Measurements from ENCODE around the gene PCNT.

Gene PCNT, protein sequence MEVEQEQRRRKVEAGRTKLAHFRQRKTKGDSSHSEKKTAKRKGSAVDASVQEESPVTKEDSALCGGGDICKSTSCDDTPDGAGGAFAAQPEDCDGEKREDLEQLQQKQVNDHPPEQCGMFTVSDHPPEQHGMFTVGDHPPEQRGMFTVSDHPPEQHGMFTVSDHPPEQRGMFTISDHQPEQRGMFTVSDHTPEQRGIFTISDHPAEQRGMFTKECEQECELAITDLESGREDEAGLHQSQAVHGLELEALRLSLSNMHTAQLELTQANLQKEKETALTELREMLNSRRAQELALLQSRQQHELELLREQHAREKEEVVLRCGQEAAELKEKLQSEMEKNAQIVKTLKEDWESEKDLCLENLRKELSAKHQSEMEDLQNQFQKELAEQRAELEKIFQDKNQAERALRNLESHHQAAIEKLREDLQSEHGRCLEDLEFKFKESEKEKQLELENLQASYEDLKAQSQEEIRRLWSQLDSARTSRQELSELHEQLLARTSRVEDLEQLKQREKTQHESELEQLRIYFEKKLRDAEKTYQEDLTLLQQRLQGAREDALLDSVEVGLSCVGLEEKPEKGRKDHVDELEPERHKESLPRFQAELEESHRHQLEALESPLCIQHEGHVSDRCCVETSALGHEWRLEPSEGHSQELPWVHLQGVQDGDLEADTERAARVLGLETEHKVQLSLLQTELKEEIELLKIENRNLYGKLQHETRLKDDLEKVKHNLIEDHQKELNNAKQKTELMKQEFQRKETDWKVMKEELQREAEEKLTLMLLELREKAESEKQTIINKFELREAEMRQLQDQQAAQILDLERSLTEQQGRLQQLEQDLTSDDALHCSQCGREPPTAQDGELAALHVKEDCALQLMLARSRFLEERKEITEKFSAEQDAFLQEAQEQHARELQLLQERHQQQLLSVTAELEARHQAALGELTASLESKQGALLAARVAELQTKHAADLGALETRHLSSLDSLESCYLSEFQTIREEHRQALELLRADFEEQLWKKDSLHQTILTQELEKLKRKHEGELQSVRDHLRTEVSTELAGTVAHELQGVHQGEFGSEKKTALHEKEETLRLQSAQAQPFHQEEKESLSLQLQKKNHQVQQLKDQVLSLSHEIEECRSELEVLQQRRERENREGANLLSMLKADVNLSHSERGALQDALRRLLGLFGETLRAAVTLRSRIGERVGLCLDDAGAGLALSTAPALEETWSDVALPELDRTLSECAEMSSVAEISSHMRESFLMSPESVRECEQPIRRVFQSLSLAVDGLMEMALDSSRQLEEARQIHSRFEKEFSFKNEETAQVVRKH (N-terminal part only)
- 67.1 to 132 reads per million in 2 experiments for total RNA-seq

DNA sequence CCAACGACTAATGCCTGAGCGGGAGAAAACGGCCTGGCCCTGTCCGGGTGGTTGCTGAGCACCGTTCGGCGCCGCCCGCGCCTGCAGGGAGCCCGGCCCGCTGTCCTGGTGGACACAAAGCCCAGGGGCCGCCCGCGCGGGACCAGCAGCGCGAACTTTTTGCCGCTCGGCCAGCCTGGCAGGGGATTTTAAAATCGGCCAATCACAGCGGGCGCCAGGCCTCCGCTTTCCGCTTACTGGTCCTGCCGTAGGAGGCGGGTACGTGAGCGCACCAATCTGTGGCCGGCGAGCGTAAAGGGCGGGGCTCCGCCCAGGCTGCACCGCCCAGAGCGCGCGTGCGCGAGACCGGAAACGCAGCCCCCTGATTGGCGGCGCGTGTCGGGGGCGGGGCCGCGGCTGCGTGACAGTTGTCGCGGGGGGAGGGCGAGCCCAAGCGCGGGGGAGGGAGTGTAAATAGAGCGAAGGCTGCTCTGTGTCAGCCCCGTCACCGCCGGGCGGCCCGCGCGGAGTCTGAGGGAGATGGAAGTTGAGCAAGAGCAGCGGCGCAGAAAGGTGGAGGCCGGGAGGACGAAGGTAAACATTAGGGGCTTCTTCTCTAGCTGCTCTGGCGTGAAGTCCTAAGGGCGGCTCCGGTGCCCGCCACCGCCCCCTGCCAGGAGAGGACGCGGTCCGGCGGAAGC, at the start of gene PCNT, which contains the start of gene C21orf58:
Gene PCNT, plus strand, starts transcription at position 447 of the 680 bp plus-strand sequence. Its CDS starts 73 bp downstream, at position 520.
Gene C21orf58, minus strand, starts transcription at position 161 of the 680 bp plus-strand sequence. CDS start 1,132 bp downstream, outside the sequence.
- peak; percentile 96 for DNase-seq (ENCODE audit: low read depth)

DNA sequence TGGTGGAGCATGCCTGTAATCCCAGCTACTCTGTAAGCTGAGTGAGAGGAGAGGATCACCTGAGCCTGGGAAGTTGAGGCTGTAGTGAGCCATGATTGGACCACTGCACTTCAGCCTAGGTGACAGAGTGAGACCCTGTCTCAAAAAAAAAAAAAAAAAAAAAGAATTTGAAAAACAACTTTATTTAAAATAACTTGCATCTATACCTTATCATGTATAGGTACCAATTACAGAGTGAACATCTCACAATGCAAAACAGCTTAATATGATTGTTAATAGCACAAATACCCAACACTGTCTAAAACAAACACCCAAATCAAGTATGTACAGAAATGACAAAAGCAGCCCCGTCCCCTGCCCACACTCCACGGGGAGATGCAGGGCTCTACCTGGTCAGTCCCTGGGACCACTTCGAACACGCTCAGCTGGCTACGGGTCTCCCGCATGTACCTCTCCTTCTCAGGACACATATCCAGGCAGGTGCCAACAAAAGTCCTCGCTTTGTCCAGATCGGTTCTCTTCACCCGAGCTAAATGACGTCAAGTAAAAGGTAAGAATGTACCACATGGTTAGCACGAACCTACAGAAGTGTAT, 49.1 kb upstream of the PCNT start:
- no peak for DNase-seq (ENCODE audit: low read depth)

DNA sequence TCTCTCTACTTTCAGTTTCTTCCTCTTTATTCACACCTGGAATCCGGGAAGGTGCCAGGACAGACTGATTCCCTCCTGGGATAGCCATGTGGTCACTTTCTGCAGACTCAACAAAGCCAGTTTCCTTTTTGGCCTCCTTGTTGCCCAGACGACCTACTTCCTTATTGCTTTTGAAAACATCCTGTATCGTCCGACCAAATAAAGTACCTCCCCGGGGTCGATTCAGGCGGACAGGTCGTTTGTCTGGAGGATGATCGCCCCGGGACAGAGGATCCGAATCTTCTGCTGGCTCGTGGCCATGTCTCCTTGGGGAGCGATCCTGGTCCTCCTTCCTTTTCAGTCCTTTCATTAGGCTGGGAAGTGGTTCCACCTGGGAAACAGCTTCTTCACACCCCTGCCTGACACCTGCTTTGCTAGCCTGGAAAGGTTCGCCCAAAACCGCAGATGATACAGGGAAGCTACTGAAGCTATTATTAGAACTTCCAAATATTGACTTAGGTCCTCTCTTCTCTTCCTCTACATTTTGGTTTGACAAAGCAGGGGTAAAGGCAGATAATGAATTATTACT, 39.8 kb upstream of the PCNT start:
- no peak for DNase-seq (ENCODE audit: low read depth)

DNA sequence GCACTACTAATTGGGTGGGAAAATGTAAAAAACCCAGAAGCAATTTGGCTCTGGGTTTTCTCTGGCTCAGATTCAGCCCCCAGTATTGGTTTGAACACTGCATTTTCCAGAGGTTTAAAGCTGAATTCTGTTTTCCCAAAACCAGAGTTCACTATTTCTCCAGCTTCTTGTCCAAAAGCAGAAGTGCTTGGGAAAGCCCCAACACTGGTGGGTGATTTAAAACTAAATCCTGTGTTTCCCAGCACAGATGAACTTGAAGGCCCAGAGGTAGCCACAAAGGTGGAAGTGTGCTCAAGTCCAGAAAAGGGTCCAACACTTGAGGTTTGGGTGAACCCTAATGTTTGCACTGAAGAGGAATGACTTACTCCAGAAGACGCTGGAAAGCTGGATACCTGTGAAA, 39.2 kb upstream of the PCNT start:
- no peak for DNase-seq (ENCODE audit: low read depth)

DNA sequence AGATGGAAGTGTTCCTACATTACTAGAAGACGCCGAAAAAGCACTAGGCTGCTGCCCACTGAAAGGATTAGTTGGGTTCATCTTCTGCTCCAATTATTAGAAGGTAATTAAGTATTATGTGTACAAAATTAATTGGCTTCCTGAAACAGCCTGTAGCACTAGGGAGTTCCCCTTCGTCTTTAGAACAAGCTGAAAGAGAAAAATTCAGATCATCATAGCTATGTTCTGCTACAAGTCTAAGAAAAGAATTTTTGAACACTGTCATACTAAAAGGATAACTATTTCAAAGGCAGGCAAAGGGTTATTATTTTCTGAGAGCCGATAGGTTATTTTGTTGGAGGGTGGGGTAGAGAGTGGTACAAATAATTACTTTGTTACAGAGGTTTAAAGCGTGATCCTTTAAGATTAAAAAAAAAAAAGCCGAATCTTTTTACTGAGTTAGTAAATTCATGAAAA, 38.7 kb upstream of the PCNT start, which contains the start of gene MCM3AP:
Gene MCM3AP, minus strand, starts transcription at position 406 of the 456 bp plus-strand sequence. Its CDS starts 325 bp downstream, at position 81.
- no peak for DNase-seq (ENCODE audit: low read depth)

DNA sequence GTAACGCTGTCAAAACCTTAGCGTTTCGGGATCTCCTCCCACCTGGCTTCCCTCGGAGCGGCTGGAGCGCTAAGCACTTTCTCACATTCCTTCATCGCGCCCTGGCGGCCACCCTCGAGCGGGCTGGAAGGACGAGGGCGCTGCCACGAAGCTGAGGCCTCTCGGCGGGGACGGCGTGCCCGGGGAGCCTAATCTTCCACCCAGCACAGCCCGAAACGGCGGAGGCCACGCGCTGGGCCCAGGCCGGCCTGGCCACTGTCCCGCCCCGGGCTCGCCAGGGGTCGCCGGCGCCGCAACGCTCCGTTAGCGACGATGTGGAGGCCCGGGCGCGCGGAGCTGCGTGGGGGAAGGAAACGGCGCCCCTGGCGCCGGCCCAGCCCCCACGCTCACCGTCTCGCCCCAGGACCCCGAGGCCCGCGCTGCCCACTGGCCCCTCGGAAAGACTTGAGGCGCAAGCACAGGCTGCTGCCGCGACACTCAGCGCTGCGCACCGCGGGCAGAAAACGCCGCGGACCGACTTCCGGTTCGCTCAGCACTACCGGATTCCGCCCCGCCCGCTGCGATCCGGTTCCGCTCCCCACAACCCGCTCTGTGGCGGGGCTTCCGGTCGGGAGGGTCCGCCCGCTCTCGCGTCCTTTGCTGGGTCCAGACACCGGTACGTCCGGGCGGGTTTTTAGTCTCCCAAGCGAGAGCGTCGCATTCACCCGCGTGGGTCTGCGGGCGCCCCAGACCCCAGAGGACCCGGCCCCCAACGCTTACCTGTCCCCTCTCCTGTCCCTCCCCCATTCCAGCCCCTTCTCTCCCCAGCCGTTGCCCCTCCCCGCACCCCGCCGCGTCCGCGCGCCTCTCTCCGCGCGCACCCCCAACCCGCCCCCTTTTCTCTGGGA, 38.0 kb upstream of the PCNT start, which contains the start of gene YBEY:
Gene YBEY, plus strand, starts transcription at position 582 of the 887 bp plus-strand sequence. CDS start 572 bp downstream, outside the sequence.
- DNase-seq (ENCODE audit: low read depth): peak; percentile 67

DNA sequence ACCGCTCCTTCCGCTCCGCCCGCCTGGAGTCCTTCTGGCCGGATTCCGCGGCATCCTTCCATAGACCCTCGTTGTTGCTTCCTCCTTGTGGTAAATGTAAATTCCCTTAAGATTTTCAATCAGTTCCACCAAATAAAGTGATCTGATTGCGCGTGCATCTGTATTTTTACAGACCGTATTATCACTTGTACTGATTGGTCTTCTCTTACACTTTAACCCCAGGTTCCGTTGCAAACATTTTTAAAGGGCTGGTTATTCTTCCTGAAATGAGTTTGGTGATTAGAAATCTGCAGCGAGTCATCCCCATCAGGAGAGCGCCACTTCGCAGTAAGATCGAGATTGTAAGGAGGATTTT, 37.3 kb upstream of the PCNT start:
- DNase-seq (ENCODE audit: low read depth): no peak

DNA sequence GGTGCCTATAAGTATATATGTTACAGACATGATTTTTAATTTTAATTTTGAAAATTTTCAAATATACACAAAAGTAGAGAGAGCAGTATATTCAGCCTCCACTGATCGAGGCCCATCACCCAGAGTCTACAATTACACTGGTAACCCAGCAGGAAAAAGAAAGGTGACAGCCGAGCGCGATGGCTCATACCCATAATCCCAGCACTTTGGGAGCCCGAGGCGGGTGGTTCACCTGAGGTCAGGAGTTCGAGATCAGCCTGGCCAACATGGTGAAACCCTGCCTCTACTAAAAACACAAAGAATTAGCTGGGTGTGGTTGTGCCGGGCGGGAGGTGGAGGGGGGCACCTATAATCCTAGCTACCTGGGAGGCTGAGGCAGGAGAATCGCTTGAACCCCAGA, 36.4 kb upstream of the PCNT start:
- DNase-seq (ENCODE audit: low read depth): no peak

DNA sequence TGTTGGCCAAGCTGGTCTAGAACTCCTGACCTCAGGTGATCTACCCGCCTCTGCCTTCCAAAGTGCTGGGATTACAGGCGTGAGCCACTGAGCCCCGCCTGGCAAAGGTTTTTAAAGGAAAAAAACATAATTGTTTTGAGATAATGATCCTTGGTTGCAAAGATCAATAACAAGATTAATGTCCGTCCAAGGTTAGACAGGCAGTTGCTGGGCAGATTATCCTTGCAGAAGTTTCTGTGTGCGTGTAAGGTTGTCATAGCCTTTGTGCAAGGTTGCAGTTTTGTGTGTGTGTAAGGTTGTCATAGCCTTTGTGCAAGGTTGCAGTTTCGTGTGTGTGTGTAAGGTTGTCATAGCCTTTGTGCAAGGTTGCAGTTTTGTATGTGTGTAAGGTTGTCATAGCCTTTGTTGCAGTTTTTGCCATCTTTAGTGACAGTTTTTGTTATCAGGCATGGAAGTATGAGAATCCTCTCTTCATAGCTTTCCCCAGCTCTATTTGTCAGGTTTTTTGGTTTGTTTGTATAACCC, 34.2 kb upstream of the PCNT start:
- DNase-seq (ENCODE audit: low read depth): no peak

DNA sequence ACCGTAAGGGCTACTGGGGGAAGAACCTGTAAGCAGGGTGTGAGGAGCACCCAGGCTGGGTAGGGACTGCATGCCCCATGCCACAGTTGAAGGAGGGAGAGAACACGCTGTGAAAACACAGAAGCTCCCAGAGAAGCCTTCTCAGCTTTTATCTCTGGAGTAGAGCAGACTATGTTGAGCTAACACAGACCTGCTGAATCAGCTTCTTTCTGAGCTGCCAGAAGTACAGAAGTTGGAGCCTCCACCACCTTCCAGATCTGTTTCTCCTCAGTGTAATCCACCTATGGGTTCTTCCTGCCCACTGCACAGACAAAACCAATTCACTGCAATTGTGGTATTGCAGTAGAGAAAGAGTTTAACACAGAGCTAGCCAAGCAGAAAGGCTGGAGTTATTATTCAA, 32.4 kb upstream of the PCNT start:
- DNase-seq (ENCODE audit: low read depth): no peak

DNA sequence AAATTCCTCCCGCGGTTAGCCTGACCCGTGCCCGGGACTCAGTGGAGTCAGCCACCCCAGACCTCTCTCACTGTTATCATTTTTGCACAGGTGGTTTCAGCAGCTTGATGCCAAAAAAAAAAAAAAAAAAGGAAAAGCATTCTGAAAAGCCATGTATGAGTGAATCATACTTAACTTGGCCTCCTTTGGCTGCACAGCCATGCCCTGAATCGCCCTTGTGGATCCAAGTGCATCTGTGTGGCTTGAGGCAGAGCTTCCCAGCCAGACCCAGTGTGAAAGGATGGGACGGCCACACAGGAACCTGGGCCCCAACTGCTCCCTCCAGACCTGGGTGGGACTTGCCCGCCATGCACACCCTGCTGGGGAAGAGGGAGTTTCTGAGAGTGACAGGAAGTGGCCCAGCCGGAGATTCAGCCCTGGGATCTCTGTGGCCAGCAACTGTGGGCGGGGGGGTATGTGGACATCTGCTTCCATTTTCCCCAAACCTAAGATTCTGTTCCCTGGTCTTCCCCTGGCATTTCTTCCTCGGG, 29.2 kb upstream of the PCNT start:
- DNase-seq (ENCODE audit: low read depth): no peak

DNA sequence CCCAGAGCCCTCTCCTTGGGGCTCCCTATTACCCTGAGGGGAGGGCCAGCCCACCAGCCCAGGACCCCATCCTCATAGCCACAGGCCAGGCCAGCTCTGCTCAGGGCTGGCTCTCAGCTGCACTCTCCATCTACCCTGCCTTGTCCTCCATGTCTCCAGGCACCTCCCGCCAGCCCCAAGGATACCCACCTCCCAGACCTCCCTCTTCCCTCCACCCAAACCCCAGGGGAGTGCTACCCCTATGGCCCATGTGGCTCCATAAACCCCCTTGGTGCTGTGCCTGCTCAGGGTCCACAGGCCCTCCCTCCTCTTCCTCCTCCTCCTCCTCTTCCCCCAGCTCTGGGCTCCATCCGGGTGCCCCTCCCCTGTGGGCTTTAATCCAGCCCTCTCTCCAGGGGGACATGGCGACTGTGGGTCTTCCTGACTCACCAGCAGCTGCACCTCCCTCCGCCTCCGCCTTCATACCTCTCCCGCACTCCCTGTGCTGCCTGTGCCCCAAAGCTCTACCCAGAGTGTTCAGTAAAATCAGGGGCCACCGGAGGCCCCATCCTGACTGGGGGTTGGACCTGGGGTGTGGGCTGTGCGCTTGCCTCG, 28.7 kb upstream of the PCNT start:
- no peak for DNase-seq (ENCODE audit: low read depth)

DNA sequence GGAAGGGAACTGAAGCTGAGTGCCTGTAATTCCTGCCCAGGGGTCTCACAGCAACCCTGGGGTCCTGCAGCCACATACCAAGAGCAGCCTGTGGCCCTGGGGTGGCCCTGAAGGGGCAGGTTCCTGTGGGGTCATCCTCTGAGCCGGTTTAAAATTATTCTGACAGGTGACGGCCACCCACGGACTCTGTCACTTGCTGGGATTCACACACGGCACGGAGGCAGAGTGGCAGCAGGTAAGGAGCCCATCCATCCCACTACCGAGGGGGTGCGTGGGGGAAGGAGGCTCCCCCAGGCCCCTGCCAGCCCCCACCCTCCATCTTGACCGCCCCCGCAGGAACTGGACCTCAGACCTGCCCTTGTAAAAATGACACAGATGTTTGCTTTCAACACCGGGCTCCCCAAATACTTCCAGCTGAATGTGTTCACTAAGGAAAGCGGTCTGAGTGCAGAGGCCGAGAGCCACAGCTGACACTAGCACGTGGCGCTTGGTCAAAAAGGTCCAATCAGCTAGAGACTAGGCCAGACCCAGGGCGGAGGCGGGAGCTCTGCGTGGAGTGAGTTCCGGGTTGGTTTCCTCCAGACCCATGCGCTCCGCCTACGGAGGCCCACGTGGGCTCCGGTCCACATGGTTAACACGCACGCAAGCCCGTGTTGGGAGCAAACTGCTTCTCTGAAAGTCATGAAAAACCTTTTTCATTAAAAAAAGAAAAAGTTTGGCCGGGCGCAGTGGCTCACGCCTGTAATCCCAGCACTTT, 27.8 kb upstream of the PCNT start:
- DNase-seq (ENCODE audit: low read depth): peak; percentile 9

DNA sequence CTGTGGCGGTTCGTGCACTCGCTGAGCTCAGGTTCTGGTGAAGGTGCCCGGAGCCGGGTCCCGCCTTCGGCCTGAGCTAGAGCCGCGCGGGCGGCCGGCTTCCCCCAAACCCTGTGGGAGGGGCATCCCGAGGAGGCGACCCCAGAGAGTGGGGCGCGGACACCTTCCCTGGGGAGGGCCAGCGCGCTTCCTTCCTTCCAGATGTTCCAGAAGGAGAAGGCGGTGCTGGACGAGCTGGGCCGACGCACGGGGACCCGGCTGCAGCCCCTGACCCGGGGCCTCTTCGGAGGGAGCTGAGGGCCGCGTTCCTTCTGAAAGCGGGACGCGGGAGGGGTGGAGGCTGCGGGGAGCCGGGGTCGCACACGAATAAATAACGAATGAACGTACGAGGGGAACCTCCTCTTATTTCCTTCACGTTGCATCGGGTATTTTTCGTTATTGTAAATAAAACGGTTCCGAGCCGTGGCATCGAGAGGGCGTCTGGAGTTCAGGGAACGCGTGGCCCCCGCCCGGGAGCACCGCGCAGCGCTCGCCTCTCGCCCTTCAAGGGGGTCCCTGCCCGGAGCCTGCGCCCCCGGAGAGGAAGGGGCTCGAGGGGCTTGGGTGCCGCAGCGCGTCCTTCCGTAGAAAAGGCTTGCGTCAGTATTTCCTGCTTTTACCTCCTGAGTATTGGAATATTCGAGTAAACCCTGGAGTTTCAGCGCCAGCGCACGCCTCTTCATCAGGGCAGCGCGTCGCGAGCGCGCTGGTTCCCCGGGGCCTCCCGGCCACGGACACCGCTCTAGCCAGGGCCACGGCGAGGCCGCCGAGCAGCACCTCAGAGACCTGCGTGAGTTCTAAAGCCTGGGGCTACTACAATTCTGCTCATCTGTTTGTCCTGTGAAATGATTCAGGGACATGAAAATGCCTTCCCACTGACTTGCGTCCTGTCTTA, 26.4 kb upstream of the PCNT start:
- DNase-seq (ENCODE audit: low read depth): no peak

DNA sequence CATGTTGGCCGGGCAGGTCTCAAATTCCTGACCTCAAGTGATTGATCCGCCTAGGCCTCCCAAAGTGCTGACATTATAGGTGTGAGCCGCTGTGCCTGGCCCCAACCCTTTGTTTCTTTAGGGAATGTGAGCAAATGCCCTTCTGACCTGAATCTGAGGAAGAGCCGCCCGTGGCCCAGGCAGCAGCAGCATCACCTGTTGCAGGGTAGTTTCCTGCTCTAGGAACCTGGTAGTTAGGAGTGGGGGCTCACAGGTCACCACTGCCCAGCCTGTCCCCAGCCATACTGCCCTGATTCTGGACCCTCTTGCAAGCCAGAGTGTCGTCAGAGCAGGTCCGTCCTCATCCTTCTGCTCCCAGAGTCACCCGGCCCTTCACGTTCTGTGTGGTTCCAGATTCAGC, 24.8 kb upstream of the PCNT start:
- no peak for DNase-seq (ENCODE audit: low read depth)

DNA sequence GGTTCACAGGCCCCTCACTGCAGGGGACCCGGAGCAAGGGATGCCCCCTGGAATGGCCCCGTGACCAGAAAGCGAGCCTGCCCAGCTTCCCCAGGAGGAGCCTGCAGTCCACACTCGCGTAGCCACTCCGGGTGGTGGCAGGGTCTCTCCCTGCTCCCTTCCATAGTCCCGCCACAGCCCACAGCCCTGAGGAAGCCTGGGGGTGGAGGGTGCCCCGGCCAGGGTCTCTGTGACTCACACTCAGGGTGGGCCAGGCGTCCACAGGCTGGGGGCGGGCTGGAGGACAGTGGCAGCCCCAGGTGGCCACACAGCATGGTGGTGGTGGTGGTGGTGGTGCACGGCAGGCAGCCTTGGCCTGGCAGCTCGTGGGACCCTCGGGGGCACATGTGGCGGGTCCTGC, 22.2 kb upstream of the PCNT start:
- no peak for DNase-seq (ENCODE audit: low read depth)

All from T follicular helper cell (primary cell).